ENCODE measurements around the gene WAPL.

DNA sequence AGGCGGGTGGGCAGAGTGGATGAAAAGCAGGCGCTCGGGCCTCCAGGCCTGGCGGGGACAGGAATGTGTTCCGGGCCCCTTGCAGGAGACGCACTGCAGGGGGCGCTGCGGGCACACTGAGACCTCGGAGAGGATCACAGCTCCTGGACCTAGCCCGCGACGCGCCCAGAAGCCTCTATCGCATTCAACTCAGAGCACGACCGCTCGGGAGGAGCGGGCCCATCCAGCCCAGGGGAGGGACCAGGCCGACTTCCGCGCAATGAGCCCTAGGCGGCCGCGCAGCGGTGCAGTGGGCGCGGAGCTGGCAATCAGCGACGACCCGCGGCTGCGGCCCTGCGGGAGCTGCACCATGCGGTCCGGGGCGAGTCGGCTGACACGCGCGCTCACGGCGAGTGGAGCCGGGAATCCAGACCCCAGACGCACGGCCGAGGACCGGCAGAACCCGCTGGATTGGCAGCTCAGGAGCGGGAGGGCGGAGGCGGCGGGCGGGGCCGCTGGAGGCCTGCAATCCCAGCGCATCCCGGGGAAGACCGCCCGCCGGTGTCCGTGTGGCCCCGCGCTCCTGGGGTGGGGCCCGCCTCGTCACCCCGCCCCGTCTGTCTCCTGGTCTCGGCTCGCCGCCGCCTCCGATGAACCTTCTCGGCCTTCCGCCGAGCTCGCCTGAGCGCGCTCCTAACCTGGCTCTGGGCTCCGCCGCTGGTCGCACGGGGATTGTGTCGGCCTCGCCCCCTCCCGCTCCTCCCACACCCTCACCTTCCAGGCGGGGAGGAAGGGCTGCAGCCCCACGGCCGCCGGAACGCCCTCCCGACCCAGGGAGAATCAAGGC is 121.5 kb downstream of the WAPL start:
- TF ChIP-seq, protein P1, sequence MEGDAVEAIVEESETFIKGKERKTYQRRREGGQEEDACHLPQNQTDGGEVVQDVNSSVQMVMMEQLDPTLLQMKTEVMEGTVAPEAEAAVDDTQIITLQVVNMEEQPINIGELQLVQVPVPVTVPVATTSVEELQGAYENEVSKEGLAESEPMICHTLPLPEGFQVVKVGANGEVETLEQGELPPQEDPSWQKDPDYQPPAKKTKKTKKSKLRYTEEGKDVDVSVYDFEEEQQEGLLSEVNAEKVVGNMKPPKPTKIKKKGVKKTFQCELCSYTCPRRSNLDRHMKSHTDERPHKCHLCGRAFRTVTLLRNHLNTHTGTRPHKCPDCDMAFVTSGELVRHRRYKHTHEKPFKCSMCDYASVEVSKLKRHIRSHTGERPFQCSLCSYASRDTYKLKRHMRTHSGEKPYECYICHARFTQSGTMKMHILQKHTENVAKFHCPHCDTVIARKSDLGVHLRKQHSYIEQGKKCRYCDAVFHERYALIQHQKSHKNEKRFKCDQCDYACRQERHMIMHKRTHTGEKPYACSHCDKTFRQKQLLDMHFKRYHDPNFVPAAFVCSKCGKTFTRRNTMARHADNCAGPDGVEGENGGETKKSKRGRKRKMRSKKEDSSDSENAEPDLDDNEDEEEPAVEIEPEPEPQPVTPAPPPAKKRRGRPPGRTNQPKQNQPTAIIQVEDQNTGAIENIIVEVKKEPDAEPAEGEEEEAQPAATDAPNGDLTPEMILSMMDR (IDR thresholded peaks at IDR 0.05), result peak; percentile 87 to 95 (median 91)
- TF ChIP-seq POLR2AphosphoS5 (IDR thresholded peaks at IDR 0.05), result peak; percentile 75

Data from prostate gland (tissue), 2 donors.